Measurements from ENCODE around the gene RPS6KA3. TPM values are rescaled to one million over a fixed set of nuclear protein-coding genes. Genes with fewer than 3 reads are reported as not detected.
A peak's percentile ranks its signal among the peaks of the same experiment; 100 is the strongest.
"Not testable (repeated sequence)": the region's sequence is repeated elsewhere in the genome, so short reads cannot be mapped to it uniquely, and the experiment has no call there.

RPS6KA3 gene
- total RNA-seq, 1 donor from 2014 or later = 92.2 TPM

DNA sequence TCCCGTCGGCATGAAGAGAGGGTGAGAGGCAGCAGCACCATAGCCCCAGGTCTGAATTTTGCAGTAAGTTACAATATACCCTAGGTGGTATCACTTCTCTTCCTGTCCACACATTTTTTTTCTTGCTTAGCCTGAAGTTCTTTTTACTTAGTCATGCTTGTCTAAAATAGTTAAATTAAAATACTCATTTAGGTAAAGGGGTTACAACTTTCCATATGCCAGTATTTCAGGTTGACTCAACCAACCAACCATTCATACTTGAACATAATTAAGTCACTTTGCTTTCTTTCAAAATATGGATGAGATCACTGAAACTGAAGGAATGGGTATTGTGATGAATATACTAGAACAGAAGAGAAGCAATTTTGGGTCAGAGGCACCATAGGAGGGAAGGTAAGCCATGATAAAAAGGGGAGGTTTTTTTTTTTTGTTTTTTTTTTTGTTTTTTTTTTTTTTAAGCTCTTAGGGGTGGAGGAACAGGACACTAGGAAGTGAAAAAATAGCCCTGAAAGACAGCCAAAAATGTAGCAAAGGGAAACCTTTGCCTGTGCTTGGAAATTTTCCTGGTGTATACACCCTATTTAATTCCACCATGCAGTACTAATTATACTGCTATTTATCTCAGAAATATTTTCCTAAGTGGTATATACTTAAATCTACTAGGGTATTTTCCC is 41.8 kb downstream of the RPS6KA3 start:
- DNase-seq (ENCODE audit: low read depth in 2 of 2) = peak in 1 of 2 donors; percentile 1

DNA sequence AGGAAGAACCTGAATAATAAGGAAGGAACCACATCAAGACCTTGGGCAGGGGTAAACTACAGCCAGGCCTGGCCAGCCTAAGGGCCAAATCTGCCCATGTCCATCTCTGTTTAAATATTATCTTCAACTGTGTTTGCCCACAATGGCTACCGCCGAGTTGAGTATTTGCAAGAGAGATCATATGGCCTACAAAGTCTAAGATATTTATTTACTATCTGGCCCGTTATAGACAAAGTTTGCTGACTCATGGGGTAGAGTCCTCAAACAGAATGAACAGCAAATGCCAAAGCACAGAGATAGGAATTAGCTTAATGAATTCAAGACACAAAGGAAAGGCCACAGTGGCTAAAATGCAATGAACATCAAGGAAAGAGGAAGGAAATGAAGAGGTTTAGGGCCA is 44.8 kb downstream of the RPS6KA3 start:
- DNase-seq (ENCODE audit: low read depth in 2 of 2) = no peak

DNA sequence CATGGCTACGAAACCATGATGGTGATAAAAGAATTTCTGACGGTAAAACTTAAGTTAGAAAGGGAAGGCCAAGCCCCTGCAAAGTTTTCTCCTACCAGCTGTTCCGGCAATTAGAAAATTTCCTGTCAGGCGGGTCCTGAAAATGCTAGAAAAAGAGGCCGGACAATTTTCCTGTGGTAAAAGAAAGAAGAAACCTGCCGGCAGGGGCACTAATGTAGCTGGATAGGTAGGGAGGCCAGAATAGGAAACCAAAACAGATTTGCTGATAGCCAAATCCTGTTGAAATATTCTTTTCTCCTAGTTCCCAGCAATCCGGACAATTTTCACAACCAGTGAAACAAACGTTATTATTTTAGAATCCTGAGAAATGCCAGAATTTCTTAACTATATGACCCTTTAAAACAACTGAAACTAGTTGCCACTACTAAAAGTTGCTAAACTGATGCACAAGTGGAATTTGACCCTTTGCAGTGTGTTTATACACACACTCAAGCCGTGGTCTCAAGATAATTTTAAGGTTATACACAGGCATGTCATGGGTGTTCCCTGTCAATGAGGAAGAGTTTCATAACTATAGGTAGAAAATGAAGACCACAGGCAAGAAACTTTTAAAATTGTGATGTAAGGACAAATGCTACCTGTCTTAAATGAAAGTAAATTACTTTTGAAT is 47.7 kb downstream of the RPS6KA3 start:
- DNase-seq (ENCODE audit: low read depth in 2 of 2) = peak; percentile 74 to 85

DNA sequence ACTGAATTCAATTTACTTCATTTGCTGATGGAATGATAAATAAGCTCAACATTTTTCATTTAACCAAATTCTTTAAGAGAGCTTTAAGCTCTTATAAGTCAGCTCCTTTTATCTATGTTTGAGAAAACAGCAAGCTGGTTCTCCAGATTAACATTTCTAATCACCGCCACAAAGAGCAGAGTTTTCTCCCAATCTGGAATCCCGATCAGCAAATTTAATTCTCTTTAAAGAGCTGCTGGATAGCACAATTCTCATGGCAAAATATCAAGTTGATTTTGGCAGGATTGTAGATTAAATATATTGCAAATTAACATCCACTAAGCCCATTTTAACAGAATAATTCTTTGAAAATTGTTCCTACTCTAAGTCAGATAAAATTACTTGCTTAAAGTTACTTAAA is 48.8 kb downstream of the RPS6KA3 start:
- peak in 1 of 2 donors; percentile 17 for DNase-seq (ENCODE audit: low read depth in 2 of 2)

DNA sequence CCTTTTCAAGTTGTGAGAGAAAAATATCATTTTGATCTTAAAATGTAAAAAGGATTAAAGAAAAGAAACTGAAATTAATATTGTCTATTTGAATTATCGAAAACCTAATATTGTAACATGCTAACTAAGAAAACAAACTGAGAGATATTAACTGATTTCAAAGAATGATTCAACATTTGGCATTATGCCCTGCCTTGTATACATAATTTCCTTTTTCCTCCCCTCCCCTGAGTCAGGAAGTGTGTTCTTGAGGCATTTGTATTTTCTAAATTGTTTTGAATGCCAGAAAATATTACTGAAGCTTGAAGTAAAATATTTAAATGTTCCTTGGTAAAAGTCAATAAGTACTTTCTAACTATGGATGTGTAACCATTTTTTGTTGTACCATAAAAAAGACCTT is 49.4 kb downstream of the RPS6KA3 start:
- peak; percentile 61 to 80 for DNase-seq (ENCODE audit: low read depth in 2 of 2)

DNA sequence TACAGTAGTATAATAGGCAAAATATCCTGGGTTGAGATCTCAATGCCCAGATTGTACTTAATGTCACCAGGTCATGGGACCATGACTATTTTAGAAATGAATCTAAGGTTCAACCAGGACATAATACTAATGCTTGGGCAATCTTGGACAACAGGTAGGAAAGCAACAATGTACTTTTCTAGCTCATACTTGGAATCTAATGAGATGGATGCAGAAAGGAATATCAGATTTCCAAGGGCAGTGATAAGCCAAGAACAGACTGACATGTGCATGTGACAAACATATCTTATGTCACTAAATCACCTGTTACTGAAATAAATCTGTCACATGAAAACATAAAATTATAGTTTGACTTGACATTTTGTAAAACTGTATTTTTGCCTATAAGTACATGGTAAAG is 51.1 kb downstream of the RPS6KA3 start:
- DNase-seq (ENCODE audit: low read depth in 2 of 2) = no peak

DNA sequence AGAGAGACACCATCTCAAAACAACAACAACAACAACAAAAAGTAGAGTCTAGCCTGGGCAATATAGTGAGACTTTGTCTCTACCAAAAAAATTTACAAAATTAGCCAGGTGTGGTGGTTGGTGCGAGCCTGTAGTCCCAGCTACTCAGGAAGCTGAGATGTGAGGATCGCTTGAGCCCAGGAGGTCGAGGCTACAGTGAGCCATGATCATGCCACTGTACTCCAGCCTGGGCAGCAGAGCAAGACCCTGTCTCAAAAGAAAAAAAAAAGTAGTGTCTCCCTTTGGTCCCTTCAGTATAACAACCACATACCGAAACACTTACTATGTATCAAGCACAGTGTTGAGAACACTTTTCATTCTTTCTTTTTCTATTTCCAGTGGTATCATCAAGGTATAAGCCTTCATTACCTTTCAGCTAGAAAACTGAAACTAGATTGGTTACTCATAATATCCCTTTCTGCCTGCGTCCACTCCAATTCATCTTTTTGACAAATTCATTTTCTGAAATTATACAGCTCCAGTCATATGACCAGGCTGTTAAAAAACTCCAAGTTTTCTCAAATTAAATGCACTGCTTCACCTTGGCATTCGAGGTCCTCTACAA is 54.1 kb downstream of the RPS6KA3 start:
- no peak for DNase-seq (ENCODE audit: low read depth in 2 of 2)

DNA sequence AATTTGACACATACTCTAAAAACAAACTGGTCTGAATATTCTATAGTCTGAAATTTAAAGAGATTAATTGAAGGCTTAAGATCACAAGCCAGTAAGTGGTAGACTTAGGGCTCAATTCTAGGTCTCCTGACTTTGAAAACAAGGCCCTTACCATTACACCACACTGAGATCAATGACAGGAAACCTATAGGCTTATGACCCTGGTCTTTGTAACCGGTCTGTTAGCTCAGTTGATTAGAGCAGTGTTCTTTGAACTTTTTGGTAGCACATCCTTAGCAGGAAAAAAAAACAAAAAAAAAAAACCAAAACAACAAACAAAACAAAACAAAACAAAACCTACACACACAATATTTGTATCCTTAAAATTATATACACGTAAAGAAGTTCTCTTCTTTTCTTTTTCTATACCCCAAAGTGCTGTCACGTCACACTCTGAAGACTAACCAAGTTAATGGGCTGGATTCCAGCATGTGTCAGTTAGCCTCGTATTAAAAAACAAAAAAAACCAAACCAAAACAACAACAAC is 55.4 kb downstream of the RPS6KA3 start:
- peak in 1 of 2 donors; percentile 6 for DNase-seq (ENCODE audit: low read depth in 2 of 2)

DNA sequence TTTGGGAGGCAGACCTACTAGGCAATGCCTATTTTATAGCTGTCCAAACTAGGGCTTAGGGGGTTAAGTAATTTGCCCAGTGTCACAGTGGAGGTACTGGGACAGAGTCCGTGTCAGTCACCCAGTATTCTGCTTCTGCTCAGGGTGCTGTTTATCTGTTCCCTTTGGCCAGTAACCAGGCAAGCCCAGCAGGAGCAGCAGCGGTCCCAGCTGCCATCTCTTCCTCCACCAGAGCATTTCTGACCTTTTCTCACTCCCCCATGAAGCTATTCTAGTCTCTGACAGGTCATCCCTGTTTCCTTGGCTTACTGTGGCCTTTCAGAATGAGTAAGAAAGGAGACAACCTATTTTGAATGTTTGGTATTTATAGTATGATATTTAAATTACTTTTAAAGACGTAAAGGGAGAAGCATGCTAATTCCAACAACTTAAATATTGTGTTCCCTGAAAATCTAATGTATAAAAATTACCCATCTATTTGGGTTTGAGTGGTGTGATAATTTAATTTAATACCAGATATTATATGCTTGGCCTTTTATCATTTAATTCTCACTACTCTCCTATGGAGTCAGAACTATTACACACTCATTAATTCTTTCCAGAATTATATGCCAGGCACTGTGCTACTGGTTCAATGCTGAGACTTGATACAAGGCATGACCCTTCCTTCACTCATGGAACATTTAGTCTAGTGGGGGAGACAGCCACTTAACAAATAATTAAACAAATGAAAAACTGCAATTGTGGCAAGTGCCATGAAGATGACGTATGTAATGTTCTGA is 60.6 kb downstream of the RPS6KA3 start:
- no peak for DNase-seq (ENCODE audit: low read depth in 2 of 2)

DNA sequence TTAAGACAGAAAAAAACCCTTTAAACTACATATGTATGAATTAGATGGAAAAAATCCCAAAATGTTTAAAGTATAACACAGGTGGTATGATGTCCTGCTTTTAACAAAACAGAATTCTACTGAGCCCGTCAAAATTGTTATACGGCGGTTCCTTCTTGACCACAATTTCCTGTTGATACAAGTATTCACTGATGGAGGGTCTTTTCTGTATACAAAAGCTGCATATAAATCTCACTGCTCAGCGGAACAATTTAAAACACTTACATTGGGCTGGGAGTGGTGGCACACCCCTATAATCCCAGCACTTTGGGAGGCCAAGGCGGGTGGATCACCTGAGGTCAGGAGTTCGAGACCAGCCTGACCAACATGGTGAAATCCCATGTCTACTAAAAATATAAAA is 62.4 kb downstream of the RPS6KA3 start:
- no peak for DNase-seq (ENCODE audit: low read depth in 2 of 2)

DNA sequence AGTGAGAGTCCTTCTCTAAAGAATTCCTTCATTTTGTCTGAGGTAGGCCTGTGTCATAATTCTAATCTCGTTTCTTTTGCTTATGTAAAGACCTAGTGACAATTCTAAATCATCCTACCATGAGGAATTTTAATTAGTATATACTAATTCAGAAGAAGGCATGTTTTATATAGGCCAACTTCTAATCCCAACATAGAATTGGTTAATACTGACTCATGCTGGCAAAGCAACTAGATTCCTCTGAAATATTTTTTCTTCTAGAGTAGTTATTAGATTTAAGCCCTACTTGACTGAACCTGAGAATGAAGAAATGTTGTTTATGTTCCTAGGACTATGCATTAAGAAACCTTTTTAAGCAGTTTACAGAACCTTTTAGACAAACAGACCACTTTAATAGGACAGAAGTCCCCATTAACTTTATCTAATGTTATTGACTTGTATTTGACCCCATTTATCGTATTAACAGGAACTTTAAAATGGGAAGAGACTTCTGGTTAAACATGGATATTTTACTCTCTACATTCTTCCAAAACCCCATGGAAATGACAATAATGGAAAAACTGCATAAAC is 69.0 kb downstream of the RPS6KA3 start:
- DNase-seq (ENCODE audit: low read depth in 2 of 2) = no peak

DNA sequence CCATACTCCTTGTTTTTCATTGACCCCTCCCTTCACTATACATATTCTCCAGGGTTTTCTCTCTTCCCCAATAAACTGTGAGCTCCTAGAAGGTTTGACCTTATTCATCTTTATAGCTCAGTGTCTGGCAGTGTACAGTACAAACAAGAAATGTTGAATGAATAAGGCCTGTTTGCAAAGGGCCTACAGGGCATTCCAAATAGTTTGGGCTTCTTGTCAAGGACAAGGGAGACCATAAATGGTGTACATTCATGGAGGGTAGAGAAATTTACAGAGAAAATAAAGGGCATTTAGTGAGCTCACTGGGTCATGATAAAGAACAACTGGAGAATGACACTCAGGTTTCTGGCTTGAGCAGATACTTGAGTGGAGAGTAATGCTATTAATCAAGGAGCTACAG is 77.5 kb downstream of the RPS6KA3 start:
- DNase-seq (ENCODE audit: low read depth in 2 of 2) = no peak

DNA sequence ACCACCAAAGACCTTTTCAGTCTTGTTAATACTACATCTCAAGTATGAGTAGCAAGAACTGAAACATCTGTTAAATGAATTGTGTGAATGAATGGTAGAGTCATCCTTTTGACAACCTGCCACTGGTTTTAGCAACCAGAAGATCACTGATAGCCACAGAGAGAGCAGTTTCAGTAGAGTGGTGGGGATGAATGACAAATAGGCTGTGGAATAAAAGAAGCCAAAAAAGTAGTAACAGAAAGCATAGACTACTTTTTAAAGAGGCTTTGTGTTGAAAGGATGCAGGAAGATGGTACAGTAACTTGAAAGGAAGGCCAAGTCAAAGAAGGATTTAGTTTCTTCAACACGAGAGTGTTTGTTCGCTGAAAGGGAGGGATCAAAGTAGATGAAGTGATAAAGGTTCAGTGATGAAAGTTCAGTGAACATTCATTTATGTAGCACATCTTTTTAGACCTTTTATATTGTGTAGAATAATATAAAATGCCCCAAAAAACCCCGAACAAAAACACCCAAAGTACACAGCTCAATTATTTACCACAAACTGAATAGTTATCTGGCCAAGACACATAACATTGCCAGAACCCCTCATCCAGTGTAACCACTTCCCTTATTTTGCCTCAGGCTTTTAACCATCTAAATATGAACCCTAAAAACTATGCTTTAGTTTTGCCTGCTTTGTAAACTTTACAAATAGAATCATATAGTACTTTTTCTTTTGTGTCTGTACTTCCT is 84.9 kb downstream of the RPS6KA3 start:
- no peak for DNase-seq (ENCODE audit: low read depth in 2 of 2)

DNA sequence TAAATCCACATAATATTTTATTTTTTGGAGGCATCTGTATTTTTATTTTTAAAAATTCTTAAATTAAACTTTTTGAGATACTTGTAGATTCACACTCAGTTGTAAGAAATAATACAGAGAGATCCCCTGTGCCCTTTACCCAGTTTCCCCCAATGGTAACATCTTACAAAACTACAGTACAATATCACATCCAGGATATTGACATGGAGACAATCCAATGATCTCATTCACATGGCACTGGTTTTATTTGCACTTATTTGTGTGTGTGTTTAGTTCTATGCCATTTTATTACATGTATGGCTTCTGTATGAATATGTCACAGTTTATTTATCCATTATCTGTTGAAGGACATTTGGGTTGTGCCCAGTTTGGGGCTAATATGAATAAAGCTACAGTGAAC is 89.6 kb downstream of the RPS6KA3 start:
- DNase-seq (ENCODE audit: low read depth in 2 of 2) = no peak

DNA sequence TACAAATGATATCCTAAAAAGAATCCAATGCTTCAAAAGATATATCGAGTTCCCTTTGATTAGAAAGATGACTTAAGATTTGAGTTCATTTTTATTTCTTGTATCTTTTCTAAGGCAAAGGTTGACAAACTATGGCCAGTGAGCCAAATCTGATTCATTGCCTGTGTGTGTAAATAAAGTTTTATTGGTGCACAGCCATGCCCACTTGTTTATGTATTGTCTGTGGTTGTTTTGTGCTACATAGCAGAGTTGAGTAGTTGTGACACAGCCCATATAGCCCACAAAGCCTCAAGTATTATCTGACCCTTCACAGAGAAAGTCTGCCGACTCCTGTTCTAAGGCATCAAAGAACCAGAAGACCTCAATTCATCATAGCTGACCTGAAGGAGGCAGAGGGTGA is 92.9 kb downstream of the RPS6KA3 start:
- no peak for DNase-seq (ENCODE audit: low read depth in 2 of 2)

DNA sequence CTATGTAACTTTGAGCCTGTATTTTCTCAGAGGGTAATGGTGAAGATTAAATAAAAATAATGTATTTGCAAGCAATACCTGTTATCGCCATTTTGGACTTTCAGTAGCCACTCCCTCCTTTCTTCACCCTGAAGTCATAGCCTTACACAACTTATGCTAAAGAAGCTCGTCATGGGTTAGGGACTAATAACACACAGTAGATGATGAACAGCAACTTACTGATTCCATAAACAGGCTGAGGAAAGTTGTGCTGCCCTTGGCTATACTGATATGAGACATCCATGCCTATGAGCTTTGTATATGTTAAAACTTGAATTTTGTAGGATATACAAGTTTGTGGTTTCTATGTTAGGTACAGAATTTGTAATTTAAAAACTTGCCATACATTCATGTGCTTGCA is 93.4 kb downstream of the RPS6KA3 start:
- no peak for DNase-seq (ENCODE audit: low read depth in 2 of 2)

DNA sequence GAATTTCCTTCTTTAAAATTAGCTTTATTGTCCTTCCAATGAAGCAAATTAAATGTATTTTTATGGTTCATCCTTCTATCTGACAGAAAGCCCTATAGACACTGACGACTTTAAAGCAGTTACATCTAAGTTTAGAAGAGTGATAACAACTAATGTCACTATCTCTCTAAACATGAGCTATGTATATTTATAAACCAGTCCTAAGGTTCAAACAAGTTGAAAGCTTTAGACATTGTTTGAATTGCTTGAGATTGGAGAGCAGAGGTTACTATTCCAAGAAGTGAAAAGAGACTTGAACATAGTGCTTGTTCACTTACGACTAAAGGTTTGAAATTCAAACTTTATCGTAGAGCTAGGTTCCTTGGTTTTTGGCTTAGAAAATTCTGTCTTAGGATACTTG is 94.8 kb downstream of the RPS6KA3 start:
- no peak for DNase-seq (ENCODE audit: low read depth in 2 of 2)

DNA sequence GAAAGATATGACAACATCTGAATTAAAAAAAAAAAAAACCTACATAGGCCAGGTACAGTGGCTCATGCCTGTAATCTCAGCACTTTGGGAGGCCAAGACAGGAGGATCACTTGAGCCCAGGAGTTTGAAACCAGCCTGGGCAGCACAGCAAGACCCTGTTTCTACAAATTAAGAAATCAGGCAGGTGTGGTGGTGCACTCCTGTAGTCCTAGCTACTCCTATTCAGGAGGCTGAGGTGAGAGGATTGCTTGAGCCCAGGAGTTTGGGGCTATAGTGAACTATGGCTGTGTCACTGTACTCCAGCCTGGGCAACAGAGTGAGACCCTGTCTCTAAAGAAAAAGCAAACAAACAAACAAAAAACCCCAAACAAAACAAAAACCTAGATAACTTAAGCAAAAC is 104.2 kb downstream of the RPS6KA3 start:
- not testable (repeated sequence) for DNase-seq (ENCODE audit: low read depth in 2 of 2)

DNA sequence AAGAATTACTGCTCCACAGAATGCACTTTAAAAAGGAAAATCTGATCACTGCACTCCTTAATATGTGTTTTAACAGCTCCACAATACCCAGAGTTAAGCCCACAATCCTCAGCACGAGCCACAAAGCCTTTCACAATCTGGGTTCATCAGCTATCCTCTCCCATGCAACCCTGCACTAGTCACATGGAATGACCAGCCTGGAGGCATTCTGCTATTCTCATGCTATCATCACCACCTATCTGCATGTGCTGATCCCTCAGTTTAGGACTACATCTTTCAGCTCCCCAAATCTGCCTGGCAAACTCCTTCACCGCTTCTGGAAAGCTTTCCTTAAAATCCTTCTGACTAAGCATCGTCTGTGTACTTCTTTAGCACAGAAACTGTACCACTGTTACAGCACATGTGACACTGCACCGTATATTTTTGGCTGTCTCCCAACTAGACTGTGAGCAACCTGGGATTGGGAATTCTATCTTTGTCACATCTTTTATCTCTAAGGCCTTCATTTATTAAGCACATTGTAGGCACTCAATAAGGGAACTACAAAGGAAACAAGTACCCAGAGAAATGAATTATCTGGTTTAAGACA is 106.8 kb downstream of the RPS6KA3 start:
- DNase-seq (ENCODE audit: low read depth in 2 of 2) = no peak

DNA sequence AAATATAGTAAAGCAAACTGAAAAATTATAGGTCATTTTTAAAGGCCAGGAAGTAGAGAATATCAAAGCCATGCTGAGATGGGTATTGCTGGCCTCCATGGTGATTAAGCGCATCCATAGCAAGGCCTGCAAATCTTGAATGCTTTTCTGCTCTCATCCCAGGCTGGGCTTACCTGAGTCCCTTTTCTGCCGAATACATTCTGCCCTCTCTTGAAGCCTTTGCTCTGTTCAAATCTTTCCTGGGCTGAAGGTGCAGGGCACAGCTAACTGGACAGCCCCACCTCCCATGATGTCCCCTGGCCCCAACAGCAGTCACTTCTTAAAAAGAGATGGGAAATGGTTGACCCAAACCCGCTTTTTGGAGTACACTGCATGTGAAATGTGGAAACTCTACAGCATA is 115.0 kb downstream of the RPS6KA3 start:
- no peak for DNase-seq (ENCODE audit: low read depth in 2 of 2)

DNA sequence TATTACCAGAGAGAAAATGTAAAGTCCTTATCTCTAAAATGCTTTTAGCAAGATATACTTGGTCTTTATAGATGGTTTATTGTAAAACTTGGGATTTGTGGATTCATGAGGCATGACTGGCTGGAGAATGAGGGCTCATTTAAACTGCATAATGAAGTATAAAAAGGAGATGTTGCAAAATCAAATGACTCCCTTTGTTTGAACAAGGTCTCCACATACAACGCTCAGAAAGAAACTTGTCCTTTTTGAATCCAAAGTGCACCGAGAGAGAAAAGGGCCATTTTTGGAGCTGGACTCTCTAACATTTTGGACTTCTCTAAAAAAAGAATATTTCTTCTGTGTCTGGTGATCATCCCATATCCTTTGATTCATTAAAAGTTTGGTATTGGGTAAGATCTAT is 117.4 kb downstream of the RPS6KA3 start:
- DNase-seq (ENCODE audit: low read depth in 2 of 2) = no peak

Measured in dermis microvascular lymphatic vessel endothelial cell (primary cell).